Neural cell (in vitro differentiated cells): ENCODE measurements around the gene TNS3. TPM values are rescaled to one million over a fixed set of nuclear protein-coding genes. Genes with fewer than 3 reads are reported as not detected.

Source experiments
- H2AFZ ChIP-seq: fragments of 200-600, 300-800 bp; sonication (generic), shearing (Covaris generic); 2 replicates; pipeline ENCODE4 v1.6.0; 2014; ENCODE audit warnings: low read depth, mild to moderate bottlenecking, antibody characterized with exemption, low read length, moderate library complexity
- H3F3A ChIP-seq: fragments of 200-600 bp; shearing (Covaris generic); 2 replicates; pipeline ENCODE4 v1.6.1; 2016; ENCODE audit warnings: mild to moderate bottlenecking, moderate library complexity, mixed read lengths, antibody characterized with exemption, low read length; ENCODE audit not compliant: insufficient read depth, poor library complexity, severe bottlenecking
- H3K27ac ChIP-seq: fragments of 200-600, 300-800 bp; sonication (generic), shearing (Covaris generic); 2 replicates; pipeline ENCODE4 v1.5.1; 2014; ENCODE audit warnings: mild to moderate bottlenecking, low read length, moderate library complexity
- H3K27me3 ChIP-seq: fragments of 300-800, 200-600 bp; sonication (generic), shearing (Covaris generic); 2 replicates; pipeline ENCODE4 v1.6.0; 2014; ENCODE audit warnings: mild to moderate bottlenecking, low read depth, low read length, moderate library complexity; ENCODE audit not compliant: insufficient read depth
- H3K36me3 ChIP-seq: fragments of 300-800, 200-600 bp; sonication (generic), shearing (Covaris generic); 2 replicates; pipeline ENCODE4 v1.5.1; 2014; ENCODE audit warnings: mild to moderate bottlenecking, antibody characterized with exemption, low read length, moderate library complexity; ENCODE audit not compliant: insufficient read depth
- H3K4me2 ChIP-seq: fragments of 300-800, 200-600 bp; sonication (generic), shearing (Covaris generic); 2 replicates; pipeline ENCODE4 v1.6.0; 2014; ENCODE audit warnings: mild to moderate bottlenecking, low read length
- H3K4me3 ChIP-seq: fragments of 300-800, 200-600 bp; sonication (generic), shearing (Covaris generic); 2 replicates; pipeline ENCODE4 v1.5.1; 2014; ENCODE audit warnings: mild to moderate bottlenecking, low read length, moderate library complexity
- H3K79me2 ChIP-seq: fragments of 200-600 bp; shearing (Covaris generic); replicated peaks from 2 replicates; pipeline ENCODE4 v1.6.0; 2014; ENCODE audit warnings: mild to moderate bottlenecking, low read length, moderate library complexity; ENCODE audit not compliant: insufficient read depth
- H3K9ac ChIP-seq: fragments of 300-800, 200-600 bp; sonication (generic), shearing (Covaris generic); 2 replicates; pipeline ENCODE4 v1.6.1; 2016; ENCODE audit warnings: mild to moderate bottlenecking, low read length, mixed read lengths
- H3K9me2 ChIP-seq: fragments of 200-600 bp; shearing (Covaris generic); 2 replicates; pipeline ENCODE4 v1.6.1; 2016; ENCODE audit warnings: mild to moderate bottlenecking, low read length, mixed read lengths; ENCODE audit not compliant: insufficient read depth
- H3K9me3 ChIP-seq: fragments of 200-600, 300-800 bp; sonication (generic), shearing (Covaris generic); 2 replicates; pipeline ENCODE4 v1.6.1; 2016; ENCODE audit warnings: mild to moderate bottlenecking, mixed run types, low read length, moderate library complexity, mixed read lengths
- H4K20me1 ChIP-seq: fragments of 200-600 bp; shearing (Covaris generic); 2 replicates; pipeline ENCODE4 v1.6.1; 2016; ENCODE audit warnings: mild to moderate bottlenecking, mixed run types; ENCODE audit not compliant: insufficient read depth
- EZH2 ChIP-seq: fragments of 200-600, 300-800 bp; shearing (Covaris generic), sonication (generic); IDR thresholded peaks from 2 replicates; pipeline ENCODE4 v1.6.1; 2014; ENCODE audit warnings: antibody characterized with exemption, low read length, borderline replicate concordance, mild to moderate bottlenecking; ENCODE audit not compliant: insufficient read depth, poor library complexity, severe bottlenecking
- MXI1 ChIP-seq: fragments of 450-650 bp; conservative IDR thresholded peaks from 2 replicates; pipeline ENCODE4 v1.6.1; 2014; ENCODE audit warnings: antibody characterized with exemption, mild to moderate bottlenecking; ENCODE audit not compliant: poor library complexity, severe bottlenecking
- POLR2AphosphoS5 ChIP-seq: IDR thresholded peaks from 2 replicates; pipeline ENCODE4 v1.6.1; 2012
- RAD21 ChIP-seq: fragments of 450-650 bp; conservative IDR thresholded peaks from 2 replicates; pipeline ENCODE4 v1.6.1; 2014; ENCODE audit warnings: antibody characterized with exemption, mild to moderate bottlenecking, moderate library complexity
- SMC3 ChIP-seq: fragments of 450-650 bp; conservative IDR thresholded peaks from 2 replicates; pipeline ENCODE4 v1.6.1; 2014; ENCODE audit warnings: antibody characterized with exemption, mild to moderate bottlenecking, moderate library complexity; ENCODE audit not compliant: poor library complexity
- TAF1 ChIP-seq: IDR thresholded peaks from 2 replicates; pipeline ENCODE4 v1.6.1; 2012; ENCODE audit warnings: low read depth
- polyA plus RNA-seq: library from polyadenylated mRNA; depleted of rRNA; stranded (reverse); fragments of >200 nt; gene quantifications from 2 replicates; pipeline ENCODE4 v1.2.3, GENCODE V29; 2014
- TF ChIP-seq, protein P1 (sequence below): IDR thresholded peaks from 2 replicates; pipeline ENCODE4 v1.6.1; 2012; ENCODE audit warnings: borderline replicate concordance
- TF ChIP-seq, protein P2 (sequence below): fragments of 450-650 bp; IDR thresholded peaks from 2 replicates; pipeline ENCODE4 v1.5.1; 2014; ENCODE audit warnings: antibody characterized with exemption, mild to moderate bottlenecking, moderate library complexity; ENCODE audit not compliant: poor library complexity, severe bottlenecking

The TNS3 gene
- polyA plus RNA-seq, 1 donor from 2014 or later: 0.58 TPM

DNA sequence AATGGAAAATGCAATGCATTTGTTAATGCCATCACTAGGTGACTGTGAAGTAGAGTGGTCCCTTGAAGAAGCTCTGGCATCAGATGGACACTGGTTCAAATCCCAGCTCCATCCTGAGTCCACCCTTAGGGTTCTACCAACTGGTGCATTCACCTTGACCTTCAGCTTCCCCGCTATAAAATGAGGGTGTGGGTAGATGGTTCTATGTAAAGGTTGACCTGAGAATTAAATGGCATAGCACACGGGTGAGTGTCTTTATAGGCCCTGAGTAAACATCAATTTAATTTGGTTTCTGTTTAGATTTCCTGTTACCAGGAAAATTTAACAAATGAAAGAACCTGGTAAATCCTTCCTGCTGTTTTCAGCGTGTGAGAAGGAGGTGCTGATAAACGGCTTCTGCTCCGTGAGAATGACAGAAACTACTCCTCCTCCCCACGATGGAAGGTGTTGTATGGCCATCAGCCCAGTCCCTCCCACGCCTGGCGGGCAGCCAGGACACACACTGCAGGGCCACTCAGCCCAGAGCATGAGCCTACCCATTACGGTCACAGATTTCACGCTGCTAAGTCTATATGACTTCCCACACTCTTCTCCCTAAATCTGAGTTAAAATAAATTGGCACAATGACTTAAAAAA, 210.1 kb downstream of the TNS3 start:
- H3K4me3 ChIP-seq: no peak overlapping the region
- no peaks in the 10 kb centered on the region for H3K9me3 ChIP-seq
- H3K27ac ChIP-seq: no peak overlapping the region
- H3K27me3 ChIP-seq: no peaks in the 10 kb centered on the region
- no peaks in the 10 kb centered on the region for H3K36me3 ChIP-seq
- no peaks in the 10 kb centered on the region for H3F3A ChIP-seq
- H3K4me2 ChIP-seq: no peak overlapping the region
- no peak overlapping the region for H3K9ac ChIP-seq
- H3K9me2 ChIP-seq: no peaks in the 10 kb centered on the region
- no peak for TF ChIP-seq POLR2AphosphoS5
- TF ChIP-seq, protein P1, sequence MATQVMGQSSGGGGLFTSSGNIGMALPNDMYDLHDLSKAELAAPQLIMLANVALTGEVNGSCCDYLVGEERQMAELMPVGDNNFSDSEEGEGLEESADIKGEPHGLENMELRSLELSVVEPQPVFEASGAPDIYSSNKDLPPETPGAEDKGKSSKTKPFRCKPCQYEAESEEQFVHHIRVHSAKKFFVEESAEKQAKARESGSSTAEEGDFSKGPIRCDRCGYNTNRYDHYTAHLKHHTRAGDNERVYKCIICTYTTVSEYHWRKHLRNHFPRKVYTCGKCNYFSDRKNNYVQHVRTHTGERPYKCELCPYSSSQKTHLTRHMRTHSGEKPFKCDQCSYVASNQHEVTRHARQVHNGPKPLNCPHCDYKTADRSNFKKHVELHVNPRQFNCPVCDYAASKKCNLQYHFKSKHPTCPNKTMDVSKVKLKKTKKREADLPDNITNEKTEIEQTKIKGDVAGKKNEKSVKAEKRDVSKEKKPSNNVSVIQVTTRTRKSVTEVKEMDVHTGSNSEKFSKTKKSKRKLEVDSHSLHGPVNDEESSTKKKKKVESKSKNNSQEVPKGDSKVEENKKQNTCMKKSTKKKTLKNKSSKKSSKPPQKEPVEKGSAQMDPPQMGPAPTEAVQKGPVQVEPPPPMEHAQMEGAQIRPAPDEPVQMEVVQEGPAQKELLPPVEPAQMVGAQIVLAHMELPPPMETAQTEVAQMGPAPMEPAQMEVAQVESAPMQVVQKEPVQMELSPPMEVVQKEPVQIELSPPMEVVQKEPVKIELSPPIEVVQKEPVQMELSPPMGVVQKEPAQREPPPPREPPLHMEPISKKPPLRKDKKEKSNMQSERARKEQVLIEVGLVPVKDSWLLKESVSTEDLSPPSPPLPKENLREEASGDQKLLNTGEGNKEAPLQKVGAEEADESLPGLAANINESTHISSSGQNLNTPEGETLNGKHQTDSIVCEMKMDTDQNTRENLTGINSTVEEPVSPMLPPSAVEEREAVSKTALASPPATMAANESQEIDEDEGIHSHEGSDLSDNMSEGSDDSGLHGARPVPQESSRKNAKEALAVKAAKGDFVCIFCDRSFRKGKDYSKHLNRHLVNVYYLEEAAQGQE: no peak
- TF ChIP-seq TAF1: no peak
- no peak for TF ChIP-seq RAD21
- no peak for TF ChIP-seq EZH2
- TF ChIP-seq SMC3: no peak
- no peak for TF ChIP-seq MXI1
- TF ChIP-seq, protein P2, sequence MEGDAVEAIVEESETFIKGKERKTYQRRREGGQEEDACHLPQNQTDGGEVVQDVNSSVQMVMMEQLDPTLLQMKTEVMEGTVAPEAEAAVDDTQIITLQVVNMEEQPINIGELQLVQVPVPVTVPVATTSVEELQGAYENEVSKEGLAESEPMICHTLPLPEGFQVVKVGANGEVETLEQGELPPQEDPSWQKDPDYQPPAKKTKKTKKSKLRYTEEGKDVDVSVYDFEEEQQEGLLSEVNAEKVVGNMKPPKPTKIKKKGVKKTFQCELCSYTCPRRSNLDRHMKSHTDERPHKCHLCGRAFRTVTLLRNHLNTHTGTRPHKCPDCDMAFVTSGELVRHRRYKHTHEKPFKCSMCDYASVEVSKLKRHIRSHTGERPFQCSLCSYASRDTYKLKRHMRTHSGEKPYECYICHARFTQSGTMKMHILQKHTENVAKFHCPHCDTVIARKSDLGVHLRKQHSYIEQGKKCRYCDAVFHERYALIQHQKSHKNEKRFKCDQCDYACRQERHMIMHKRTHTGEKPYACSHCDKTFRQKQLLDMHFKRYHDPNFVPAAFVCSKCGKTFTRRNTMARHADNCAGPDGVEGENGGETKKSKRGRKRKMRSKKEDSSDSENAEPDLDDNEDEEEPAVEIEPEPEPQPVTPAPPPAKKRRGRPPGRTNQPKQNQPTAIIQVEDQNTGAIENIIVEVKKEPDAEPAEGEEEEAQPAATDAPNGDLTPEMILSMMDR: no peak
- no peaks in the 10 kb centered on the region for H4K20me1 ChIP-seq
- H3K79me2 ChIP-seq: no peaks in the 10 kb centered on the region
- H2AFZ ChIP-seq: no peak overlapping the region

DNA sequence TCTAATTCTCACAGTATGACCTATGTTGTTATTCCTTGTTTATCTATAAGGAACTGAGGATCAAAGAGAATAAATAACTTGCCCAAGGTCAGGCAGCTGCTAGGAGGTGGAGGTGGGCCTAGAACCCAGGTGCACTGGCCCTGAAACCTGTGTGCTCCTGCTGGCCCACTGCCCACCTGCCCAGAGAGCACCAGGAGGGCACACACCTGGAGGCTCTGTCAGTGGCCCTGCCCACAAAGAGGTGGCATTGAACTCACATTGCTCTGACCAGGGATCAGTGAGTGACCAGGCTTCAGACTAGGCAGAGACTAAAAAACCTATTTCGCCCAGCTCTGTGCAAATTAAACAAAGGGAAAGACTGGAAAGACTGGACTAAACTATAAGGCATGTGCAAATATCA, 210.6 kb downstream of the TNS3 start:
- H3K9me2 ChIP-seq: no peaks in the 10 kb centered on the region
- no peaks in the 10 kb centered on the region for H4K20me1 ChIP-seq
- no peaks in the 10 kb centered on the region for H3K27me3 ChIP-seq
- no peaks in the 10 kb centered on the region for H3K9me3 ChIP-seq
- H3K27ac ChIP-seq: no peak overlapping the region
- no peaks in the 10 kb centered on the region for H3K79me2 ChIP-seq
- H3K4me3 ChIP-seq: no peak overlapping the region
- no peak for TF ChIP-seq SMC3
- TF ChIP-seq, protein P1: no peak
- no peak for TF ChIP-seq TAF1
- no peak overlapping the region for H3K9ac ChIP-seq
- H3K4me2 ChIP-seq: no peak overlapping the region
- no peaks in the 10 kb centered on the region for H3K36me3 ChIP-seq
- no peak overlapping the region for H2AFZ ChIP-seq
- H3F3A ChIP-seq: no peaks in the 10 kb centered on the region
